NCI-H146 treated with DMSO at 0.1 percent for 48 hours (cell line): ENCODE results near the gene CEACAM5.

Experiments
- DNase-seq: peaks from one replicate; lab custom pipeline; 2025; ENCODE audit not compliant: unreplicated experiment; lab: John Stamatoyannopoulos, UW

The CEACAM5 gene

DNA sequence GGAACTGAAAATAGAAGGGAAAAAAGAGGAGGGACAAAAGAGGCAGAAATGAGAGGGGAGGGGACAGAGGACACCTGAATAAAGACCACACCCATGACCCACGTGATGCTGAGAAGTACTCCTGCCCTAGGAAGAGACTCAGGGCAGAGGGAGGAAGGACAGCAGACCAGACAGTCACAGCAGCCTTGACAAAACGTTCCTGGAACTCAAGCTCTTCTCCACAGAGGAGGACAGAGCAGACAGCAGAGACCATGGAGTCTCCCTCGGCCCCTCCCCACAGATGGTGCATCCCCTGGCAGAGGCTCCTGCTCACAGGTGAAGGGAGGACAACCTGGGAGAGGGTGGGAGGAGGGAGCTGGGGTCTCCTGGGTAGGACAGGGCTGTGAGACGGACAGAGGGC, at the start of gene CEACAM5:
CEACAM5 (plus strand) TSS at position 146 of the 400 bp plus-strand sequence; CDS start at position 252, 106 bp downstream.
- no peak for DNase-seq

DNA sequence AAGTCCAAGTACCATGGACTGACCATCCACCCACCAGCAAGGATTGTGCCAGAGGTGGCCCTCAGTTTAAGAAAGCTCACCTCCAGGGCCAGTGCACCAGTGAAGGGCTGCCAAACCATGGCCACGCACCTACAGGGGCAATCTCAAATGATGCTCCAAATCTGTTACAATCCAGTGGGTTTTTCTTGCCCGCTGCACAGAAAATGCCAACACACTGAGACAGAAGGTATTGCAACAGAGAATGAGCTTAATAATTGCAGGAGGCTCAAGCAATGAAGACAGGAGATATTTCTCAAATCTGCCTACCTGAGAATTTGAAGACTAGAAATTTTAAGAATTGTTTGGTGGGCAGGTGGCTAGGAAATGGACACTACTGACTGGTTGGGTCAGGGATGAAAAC, 42.4 kb upstream of the CEACAM5 start:
- no peak for DNase-seq

DNA sequence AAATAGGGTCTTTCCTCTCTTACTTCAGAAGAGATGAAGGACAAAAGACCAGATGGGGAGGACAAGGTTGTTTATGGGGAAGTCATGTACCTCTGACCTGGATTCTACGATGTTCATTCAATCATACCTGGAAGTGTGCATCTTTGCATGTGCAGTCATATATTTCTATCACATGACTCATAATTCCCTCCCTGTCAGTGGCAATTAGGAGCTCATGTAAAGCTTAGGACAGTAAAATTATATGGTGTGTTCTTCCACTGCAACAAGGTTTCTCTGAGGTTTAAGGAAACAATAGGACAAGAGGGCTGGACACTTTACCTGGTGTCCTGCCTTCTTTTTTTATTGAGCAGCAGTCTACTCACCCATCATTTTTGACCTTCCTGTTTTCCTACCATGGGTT, 40.1 kb upstream of the CEACAM5 start:
- no peak for DNase-seq

- DNase-seq: no peak
Measured at GRCh38 chr19:41670755-41671154, 37.7 kb upstream of the CEACAM5 start.

GRCh38 chr19:41671486-41671885, 36.9 kb upstream of the CEACAM5 start:
- DNase-seq: no peak

- DNase-seq: no peak
Measured at GRCh38 chr19:41682437-41682836, 26.0 kb upstream of the CEACAM5 start.

DNA sequence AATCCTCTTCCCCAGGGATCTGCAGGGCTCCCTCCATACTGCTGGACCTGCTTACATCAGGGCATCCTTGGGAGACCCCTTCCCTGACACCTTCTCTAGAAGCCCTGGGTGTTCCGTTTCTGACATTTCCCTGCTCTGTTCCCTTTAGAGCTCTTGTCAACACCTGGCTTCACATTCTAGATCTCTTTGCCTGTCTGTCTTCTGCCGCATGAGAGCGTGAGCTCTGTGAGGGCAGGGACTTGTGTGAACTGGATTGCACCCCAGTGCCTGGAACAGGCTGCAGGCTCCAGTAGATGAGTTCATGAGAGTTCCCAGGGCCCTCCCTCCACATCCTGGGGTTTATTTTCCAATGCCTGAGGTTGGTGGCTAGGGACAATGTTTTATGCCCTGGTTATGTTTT, 21.0 kb upstream of the CEACAM5 start:
- DNase-seq: no peak

DNA sequence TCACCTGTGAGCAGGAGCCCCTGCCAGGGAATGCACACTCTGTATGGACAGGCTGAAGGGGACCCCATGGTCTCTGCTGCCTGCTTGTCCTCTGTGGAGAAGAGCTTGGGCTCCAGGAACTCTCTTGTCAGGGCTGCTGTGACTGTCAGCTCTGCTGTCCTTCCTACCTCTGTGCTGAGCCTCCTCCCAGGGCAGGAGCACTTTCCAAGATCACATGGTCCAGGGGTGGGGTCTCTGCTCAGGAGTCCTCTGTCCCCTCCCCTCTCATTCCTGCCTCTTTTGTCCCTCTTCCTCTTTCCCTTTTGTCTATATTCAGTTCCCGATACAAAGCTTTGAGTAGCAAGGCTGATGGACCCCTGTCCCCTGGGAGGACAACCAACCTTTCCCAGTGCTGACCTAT, 20.3 kb upstream of the CEACAM5 start, which contains the start of gene CEACAM7:
CEACAM7 (minus strand) TSS at position 173 of the 400 bp plus-strand sequence; CDS start at position 68, 105 bp downstream.
- no peak for DNase-seq

DNA sequence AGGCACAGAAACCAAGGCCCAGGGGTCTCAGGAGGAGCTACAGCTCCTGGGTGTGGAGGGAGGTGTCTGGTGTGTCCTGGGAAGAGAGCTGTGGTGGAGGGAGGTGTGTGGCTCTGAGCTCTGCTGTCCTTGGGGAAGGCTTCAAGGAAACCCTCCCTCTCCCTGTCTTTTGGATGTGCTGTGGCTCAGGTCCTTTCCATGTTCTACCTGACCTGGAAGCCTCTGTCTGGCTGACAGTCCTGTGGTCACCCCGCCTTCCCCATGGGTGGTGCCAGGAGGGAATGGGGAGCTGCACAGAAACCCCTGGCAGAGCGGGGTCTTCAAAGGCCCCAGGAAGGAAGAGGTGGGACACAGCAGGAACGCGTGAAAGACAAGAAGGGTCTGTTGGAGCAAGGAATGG, 19.7 kb upstream of the CEACAM5 start:
- no peak for DNase-seq

DNA sequence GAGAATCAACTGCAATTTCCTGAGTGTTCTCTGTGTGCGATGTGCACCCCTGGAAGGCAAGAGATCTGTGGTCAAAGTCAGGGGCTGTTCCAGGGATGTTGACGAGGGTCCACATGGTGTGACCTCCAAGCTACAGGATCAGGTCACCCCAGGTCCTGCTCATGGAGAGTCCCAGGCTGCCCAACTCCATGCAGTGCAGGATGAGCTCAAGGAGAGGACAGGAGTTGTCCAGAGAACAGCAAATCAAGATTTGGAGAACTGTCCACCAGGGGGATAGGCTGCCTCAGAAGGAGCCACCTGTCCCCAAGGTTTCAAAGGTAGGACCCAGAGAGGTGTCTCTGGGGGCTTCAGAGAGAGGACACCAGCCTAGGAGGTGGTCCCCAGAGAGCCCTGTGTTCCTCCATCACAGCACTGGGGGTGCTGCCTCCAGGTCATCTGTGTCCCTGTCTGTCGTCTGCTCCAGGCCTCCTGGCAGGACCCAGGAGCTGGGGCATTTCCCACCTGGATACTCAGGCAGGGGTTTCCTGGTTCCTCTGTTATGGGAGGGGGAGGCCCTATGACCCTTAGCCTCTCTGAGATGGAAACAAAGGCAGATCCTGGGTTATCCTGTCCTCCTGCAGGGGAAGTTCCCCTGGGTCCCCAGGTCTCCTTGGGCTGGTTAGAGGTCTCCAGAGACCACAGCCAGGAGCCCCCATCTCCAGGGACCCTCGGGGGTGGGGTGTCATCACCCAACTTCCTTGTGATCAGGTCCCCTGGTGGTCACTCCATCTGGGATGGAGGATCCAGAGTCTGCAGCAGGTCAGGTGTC, 18.2 kb upstream of the CEACAM5 start:
- no peak for DNase-seq

DNA sequence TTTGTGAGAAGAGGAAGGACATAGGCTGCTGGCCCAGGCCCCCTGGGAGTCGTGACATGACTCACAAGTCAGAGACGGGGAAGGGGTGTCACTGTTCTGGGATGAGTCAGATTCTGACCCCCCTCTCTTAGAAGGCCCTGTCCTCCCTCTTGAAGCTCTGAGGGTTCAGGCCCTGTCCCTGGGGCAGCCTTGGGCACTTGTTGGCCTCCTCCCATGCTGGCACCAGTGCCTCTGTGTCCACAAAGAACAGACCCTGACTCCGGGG, 17.7 kb upstream of the CEACAM5 start:
- no peak for DNase-seq

DNA sequence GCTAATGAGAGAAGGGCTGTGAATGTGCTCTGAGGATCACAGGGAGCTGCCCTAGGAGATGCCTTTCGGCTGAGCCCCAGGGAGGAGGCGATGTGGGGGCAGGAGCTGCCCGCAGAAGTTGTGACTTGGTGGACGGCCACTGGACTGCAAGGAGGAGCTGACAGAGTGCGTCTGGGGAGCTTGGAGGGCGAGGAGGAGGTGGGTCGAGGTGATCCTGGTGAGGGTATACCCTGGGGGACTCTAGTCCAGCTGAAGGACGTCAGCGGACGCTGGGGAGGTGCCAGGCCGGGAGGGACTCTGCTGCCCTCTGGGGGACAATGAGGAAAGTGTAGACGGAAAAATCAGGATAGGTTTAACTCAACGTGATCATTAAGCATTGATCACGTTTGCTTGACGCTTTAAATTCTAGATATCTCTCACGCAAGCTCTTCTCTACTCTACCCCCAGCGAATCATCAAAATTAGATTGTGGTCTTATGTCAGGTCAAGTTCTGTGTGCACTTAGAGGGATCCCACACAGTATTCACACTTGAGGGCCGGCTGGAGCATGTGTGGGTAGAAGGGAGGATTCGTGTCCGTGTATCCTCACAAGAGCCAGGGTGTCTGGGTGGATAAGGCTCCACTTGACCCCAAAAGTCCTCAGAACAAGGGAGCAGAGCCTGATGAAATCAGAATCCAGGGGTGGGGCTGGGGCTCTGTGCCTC, 17.0 kb upstream of the CEACAM5 start:
- peak; percentile 14 for DNase-seq

GRCh38 chr19:41694196-41694595, 14.2 kb upstream of the CEACAM5 start:
- DNase-seq: no peak

DNA sequence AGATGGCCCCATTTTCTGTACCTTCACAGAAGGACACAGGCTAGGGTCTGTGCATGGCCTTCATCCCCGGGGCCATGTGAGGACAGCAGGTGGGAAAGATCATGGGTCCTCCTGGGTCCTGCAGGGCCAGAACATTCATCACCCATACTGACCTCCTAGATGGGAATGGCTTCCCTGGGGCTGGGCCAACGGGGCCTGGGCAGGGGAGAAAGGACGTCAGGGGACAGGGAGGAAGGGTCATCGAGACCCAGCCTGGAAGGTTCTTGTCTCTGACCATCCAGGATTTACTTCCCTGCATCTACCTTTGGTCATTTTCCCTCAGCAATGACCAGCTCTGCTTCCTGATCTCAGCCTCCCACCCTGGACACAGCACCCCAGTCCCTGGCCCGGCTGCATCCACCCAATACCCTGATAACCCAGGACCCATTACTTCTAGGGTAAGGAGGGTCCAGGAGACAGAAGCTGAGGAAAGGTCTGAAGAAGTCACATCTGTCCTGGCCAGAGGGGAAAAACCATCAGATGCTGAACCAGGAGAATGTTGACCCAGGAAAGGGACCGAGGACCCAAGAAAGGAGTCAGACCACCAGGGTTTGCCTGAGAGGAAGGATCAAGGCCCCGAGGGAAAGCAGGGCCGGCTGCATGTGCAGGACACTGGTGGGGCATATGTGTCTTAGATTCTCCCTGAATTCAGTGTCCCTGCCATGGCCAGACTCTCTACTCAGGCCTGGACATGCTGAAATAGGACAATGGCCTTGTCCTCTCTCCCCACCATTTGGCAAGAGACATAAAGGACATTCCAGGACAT, 13.4 kb upstream of the CEACAM5 start:
- no peak for DNase-seq

DNA sequence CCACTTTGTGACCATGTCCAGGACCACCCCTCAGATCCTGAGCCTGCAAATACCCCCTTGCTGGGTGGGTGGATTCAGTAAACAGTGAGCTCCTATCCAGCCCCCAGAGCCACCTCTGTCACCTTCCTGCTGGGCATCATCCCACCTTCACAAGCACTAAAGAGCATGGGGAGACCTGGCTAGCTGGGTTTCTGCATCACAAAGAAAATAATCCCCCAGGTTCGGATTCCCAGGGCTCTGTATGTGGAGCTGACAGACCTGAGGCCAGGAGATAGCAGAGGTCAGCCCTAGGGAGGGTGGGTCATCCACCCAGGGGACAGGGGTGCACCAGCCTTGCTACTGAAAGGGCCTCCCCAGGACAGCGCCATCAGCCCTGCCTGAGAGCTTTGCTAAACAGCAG, 12.7 kb upstream of the CEACAM5 start:
- DNase-seq: no peak

GRCh38 chr19:41696402-41697197, 11.8 kb upstream of the CEACAM5 start:
- no peak for DNase-seq

GRCh38 chr19:41697198-41697855, 11.1 kb upstream of the CEACAM5 start:
- no peak for DNase-seq

DNA sequence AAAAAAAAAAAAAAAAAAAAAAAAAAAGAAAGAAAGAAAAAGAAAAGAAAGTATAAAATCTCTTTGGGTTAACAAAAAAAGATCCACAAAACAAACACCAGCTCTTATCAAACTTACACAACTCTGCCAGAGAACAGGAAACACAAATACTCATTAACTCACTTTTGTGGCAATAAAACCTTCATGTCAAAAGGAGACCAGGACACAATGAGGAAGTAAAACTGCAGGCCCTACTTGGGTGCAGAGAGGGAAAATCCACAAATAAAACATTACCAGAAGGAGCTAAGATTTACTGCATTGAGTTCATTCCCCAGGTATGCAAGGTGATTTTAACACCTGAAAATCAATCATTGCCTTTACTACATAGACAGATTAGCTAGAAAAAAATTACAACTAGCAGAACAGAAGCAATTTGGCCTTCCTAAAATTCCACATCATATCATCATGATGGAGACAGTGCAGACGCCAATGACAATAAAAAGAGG, 9.6 kb upstream of the CEACAM5 start:
- no peak for DNase-seq

DNA sequence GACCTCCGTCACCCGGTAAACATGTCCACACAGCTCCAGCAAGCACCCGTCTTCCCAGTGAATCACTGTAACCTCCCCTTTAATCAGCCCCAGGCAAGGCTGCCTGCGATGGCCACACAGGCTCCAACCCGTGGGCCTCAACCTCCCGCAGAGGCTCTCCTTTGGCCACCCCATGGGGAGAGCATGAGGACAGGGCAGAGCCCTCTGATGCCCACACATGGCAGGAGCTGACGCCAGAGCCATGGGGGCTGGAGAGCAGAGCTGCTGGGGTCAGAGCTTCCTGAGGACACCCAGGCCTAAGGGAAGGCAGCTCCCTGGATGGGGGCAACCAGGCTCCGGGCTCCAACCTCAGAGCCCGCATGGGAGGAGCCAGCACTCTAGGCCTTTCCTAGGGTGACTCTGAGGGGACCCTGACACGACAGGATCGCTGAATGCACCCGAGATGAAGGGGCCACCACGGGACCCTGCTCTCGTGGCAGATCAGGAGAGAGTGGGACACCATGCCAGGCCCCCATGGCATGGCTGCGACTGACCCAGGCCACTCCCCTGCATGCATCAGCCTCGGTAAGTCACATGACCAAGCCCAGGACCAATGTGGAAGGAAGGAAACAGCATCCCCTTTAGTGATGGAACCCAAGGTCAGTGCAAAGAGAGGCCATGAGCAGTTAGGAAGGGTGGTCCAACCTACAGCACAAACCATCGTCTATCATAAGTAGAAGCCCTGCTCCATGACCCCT, 9.0 kb upstream of the CEACAM5 start:
- no peak for DNase-seq

GRCh38 chr19:41699968-41700323, 8.5 kb upstream of the CEACAM5 start:
- no peak for DNase-seq
